CD14-positive monocyte (primary cell): Measurements from ENCODE around the gene MICALL1. TPM values are rescaled to one million over a fixed set of nuclear protein-coding genes. Genes with fewer than 3 reads are reported as not detected.
A peak's percentile ranks its signal among the peaks of the same experiment; 100 is the strongest.

Experiments used
- DNase-seq, 3 donors: peaks; one replicate each; pipeline ENCODE4 v3.0.0-alpha.2; 2011 to 2022
- H2AFZ ChIP-seq: 2 replicates; pipeline ENCODE4 v1.6.0; 2012; ENCODE audit warnings: mild to moderate bottlenecking, low read depth, low read length, inconsistent platforms; ENCODE audit not compliant: insufficient read depth, poor library complexity, severe bottlenecking
- H3K27ac ChIP-seq, 2 donors: 1 replicate in 1 of 2; 2 replicates in 1 of 2; pipeline ENCODE4 v1.5.1; 2012 to 2013; ENCODE audit warnings: low read length in 2 of 2, control low read depth in 1 of 2, inconsistent platforms in 1 of 2, low read depth in 1 of 2, mild to moderate bottlenecking in 1 of 2
- H3K27me3 ChIP-seq, 2 donors: one replicate each; pipeline versions ENCODE4 v1.6.0 to v1.6.1; 2011 to 2013; ENCODE audit warnings: low read length in 2 of 2; ENCODE audit not compliant: control insufficient read depth in 2 of 2, insufficient read depth in 2 of 2
- H3K36me3 ChIP-seq, 2 donors: replicated peaks in 1 of 2; 1 replicate in 1 of 2; 2 replicates in 1 of 2; pipeline versions ENCODE4 v1.5.1 to v1.6.1; 2012 to 2013; ENCODE audit warnings: low read length in 2 of 2, control low read depth in 1 of 2, inconsistent platforms in 1 of 2, mild to moderate bottlenecking in 1 of 2; ENCODE audit not compliant: insufficient read depth in 2 of 2, control insufficient read depth in 1 of 2
- H3K4me1 ChIP-seq, 2 donors: 1 replicate in 1 of 2; 2 replicates in 1 of 2; pipeline versions ENCODE4 v1.5.1 to v1.6.1; 2012 to 2013; ENCODE audit warnings: low read length in 2 of 2, control low read depth in 1 of 2, inconsistent platforms in 1 of 2, mild to moderate bottlenecking in 1 of 2, moderate library complexity in 1 of 2; ENCODE audit not compliant: insufficient read depth in 2 of 2, control insufficient read depth in 1 of 2
- H3K4me2 ChIP-seq: replicated peaks from 2 replicates; pipeline ENCODE3; 2012; ENCODE audit warnings: low read length, moderate library complexity, mild to moderate bottlenecking; ENCODE audit not compliant: poor library complexity, severe bottlenecking; ENCODE audit errors: extremely low read depth
- H3K4me3 ChIP-seq, 3 experiments: fragments of 200-600 bp in 1 of 3; sonication (generic) in 1 of 3; replicated peaks in 1 of 3; 1 replicate in 2 of 3; 2 replicates in 1 of 3; pipeline ENCODE4 v1.5.1; 2011 to 2013; ENCODE audit warnings: low read length in 3 of 3, mild to moderate bottlenecking in 3 of 3, control low read depth in 2 of 3, low read depth in 2 of 3, inconsistent platforms in 1 of 3, moderate library complexity in 1 of 3
- H3K79me2 ChIP-seq: 2 replicates; pipeline ENCODE4 v1.6.0; 2012; ENCODE audit warnings: mild to moderate bottlenecking, control low read depth, inconsistent platforms, low read length, moderate library complexity; ENCODE audit not compliant: insufficient read depth
- H3K9ac ChIP-seq: 2 replicates; pipeline ENCODE4 v1.6.0; 2017; ENCODE audit warnings: low read length, mild to moderate bottlenecking; ENCODE audit not compliant: insufficient read depth, poor library complexity, severe bottlenecking
- H3K9me3 ChIP-seq, 2 donors: replicated peaks in 1 of 2; 1 replicate in 1 of 2; 2 replicates in 1 of 2; pipeline versions ENCODE4 v1.5.1 to v1.6.1; 2012 to 2013; ENCODE audit warnings: low read length in 2 of 2, control low read depth in 1 of 2; ENCODE audit not compliant: control insufficient read depth in 1 of 2, insufficient read depth in 1 of 2
- H4K20me1 ChIP-seq: 2 replicates; pipeline ENCODE4 v1.6.0; 2012; ENCODE audit warnings: mild to moderate bottlenecking, low read length, control low read depth, moderate library complexity; ENCODE audit not compliant: insufficient read depth
- H3K27ac Mint-ChIP-seq, 7 donors: one replicate each; pipeline ENCODE4 v1.8.0; 2020; ENCODE audit warnings: mild to moderate bottlenecking in 7 of 7, mixed read lengths in 7 of 7, moderate library complexity in 6 of 7, inconsistent platforms in 2 of 7
- H3K27me3 Mint-ChIP-seq, 3 donors: one replicate each; pipeline ENCODE4 v1.8.0; 2021 to 2022; ENCODE audit warnings: low read depth in 3 of 3, mild to moderate bottlenecking in 3 of 3, mixed read lengths in 3 of 3, moderate library complexity in 3 of 3, inconsistent platforms in 1 of 3
- H3K36me3 Mint-ChIP-seq, 2 donors: one replicate each; pipeline ENCODE4 v1.8.0; 2020; ENCODE audit warnings: mixed read lengths in 2 of 2, inconsistent platforms in 1 of 2, mild to moderate bottlenecking in 1 of 2
- H3K4me1 Mint-ChIP-seq: one replicate; pipeline ENCODE4 v1.8.0; 2020; ENCODE audit warnings: mild to moderate bottlenecking, mixed read lengths
- H3K4me3 Mint-ChIP-seq, 2 donors: one replicate each; pipeline ENCODE4 v1.8.0; 2020; ENCODE audit warnings: mild to moderate bottlenecking in 2 of 2, mixed read lengths in 2 of 2, moderate library complexity in 1 of 2
- H3K9me3 Mint-ChIP-seq, 7 donors: one replicate each; pipeline ENCODE4 v1.8.0; 2020 to 2022; ENCODE audit warnings: mixed read lengths in 7 of 7, mild to moderate bottlenecking in 6 of 7, moderate library complexity in 6 of 7, inconsistent platforms in 2 of 7
- CTCF ChIP-seq: fragments of 200-600 bp; IDR thresholded peaks from one replicate; pipeline ENCODE4 v1.8.0; 2022; ENCODE audit warnings: antibody characterized with exemption, mild to moderate bottlenecking
- WGBS: methylation state at CpG from one replicate; pipeline ENCODE4 v1.1.5; 2013; ENCODE audit warnings: missing lambda C conversion rate; ENCODE audit not compliant: insufficient coverage; 5-methylcytosine and 5-hydroxymethylcytosine counted together
- intact Hi-C, 2 donors: fragments of 100-400 bp; cut with micrococcal nuclease; formaldehyde crosslinking; loops; one replicate each; pipeline versions ENCODE4 v1.15.0 to v1.15.1; 2023
- polyA plus RNA-seq, 3 donors: library from polyadenylated mRNA; depleted of rRNA in 1 of 3; unstranded in 2 of 3; stranded (reverse) in 1 of 3; fragments of 300-500 nt in 2 of 3; fragments of >200 nt in 1 of 3; fragmentation: Illumina TruSeq in 2 of 3; gene quantifications; 1 replicate in 2 of 3; 2 replicates in 1 of 3; pipeline ENCODE4 v1.2.3, GENCODE V29; 2012 to 2021

MICALL1 gene
- polyA plus RNA-seq, 3 donors = 0.51 to 7.0 (median 1.3) TPM

- no peak overlapping the region for H3K4me2 ChIP-seq
- H3K4me1 Mint-ChIP-seq = no peaks in the 10 kb centered on the region
- DNase-seq = no peak
- no peaks in the 10 kb centered on the region for H3K27me3 Mint-ChIP-seq
- H3K36me3 Mint-ChIP-seq = peaks cover 50 to 93% of the 10 kb centered on the region in 2 donors
- no peak overlapping the region for H3K4me3 Mint-ChIP-seq
- no peak overlapping the region for H3K9ac ChIP-seq
- no CpG with 5 or more reads among the region's 6 CpGs for WGBS
- H3K4me1 ChIP-seq = no peaks in the 10 kb centered on the region
- no peak overlapping the region for H2AFZ ChIP-seq
- no peak for TF ChIP-seq CTCF
- peaks cover 65 to 90% of the 10 kb centered on the region in 2 donors for H3K36me3 ChIP-seq
- H3K27me3 ChIP-seq = no peaks in the 10 kb centered on the region
- H3K27ac ChIP-seq = peak overlapping the region in 1 of 2 donors; percentile 41
- intact Hi-C loops = no loop called here
- peaks cover 35% of the 10 kb centered on the region for H4K20me1 ChIP-seq
- H3K9me3 ChIP-seq = no peaks in the 10 kb centered on the region
- H3K27ac Mint-ChIP-seq = peak overlapping the region in 2 of 7 donors; percentile 6 to 74
- no peaks in the 10 kb centered on the region for H3K9me3 Mint-ChIP-seq
- peaks cover 14% of the 10 kb centered on the region for H3K79me2 ChIP-seq
- H3K4me3 ChIP-seq = no peak overlapping the region
These were observed 18.3 kb upstream of the MICALL1 start for GRCh38 chr22:37887584-37888378.

GRCh38 chr22:37891926-37892325 is 14.2 kb upstream of the MICALL1 start:
- Mint-ChIP-seq H3K4me3 (no peak overlapping the region), H3K27me3 (no peaks in the 10 kb centered on the region), H3K4me1 (peaks cover 18% of the 10 kb centered on the region), H3K36me3 (peaks cover 41 to 56% of the 10 kb centered on the region in 2 donors), H3K9me3 (no peaks in the 10 kb centered on the region), H3K27ac (peak overlapping the region in 1 of 7 donors; percentile 0)
- H3K27me3 ChIP-seq = no peaks in the 10 kb centered on the region
- no peaks in the 10 kb centered on the region for H3K79me2 ChIP-seq
- peaks cover 47 to 59% of the 10 kb centered on the region in 2 donors for H3K36me3 ChIP-seq
- no peaks in the 10 kb centered on the region for H3K9me3 ChIP-seq
- no peak overlapping the region for H3K9ac ChIP-seq
- peaks cover 9% of the 10 kb centered on the region for H4K20me1 ChIP-seq
- 93% methylated on average over 3 of the region's 3 CpGs for WGBS
- DNase-seq = no peak
- H3K4me3 ChIP-seq = no peak overlapping the region
- H3K4me2 ChIP-seq = no peak overlapping the region
- peaks cover 10 to 14% of the 10 kb centered on the region in 2 donors for H3K4me1 ChIP-seq
- no peak for TF ChIP-seq CTCF
- H3K27ac ChIP-seq = no peak overlapping the region
- no peak overlapping the region for H2AFZ ChIP-seq
- intact Hi-C loops = loop anchor here in 1 of 2 donors (5.0 kb wide), 1 partner anchor 40 kb away; no protein-coding TSS in a partner anchor
